NCI-H2171 treated with DMSO at 0.1 percent for 48 hours (cell line): ENCODE measurements around the gene ADAM15.

Experiments used
- DNase-seq: peaks from one replicate; lab custom pipeline; 2025; lab: John Stamatoyannopoulos, UW

ADAM15 gene

GRCh38 chr1:155073377-155074242 is 22.5 kb downstream of the ADAM15 start:
- no peak for DNase-seq

GRCh38 chr1:155075535-155075934 is 24.4 kb downstream of the ADAM15 start:
- DNase-seq = peak; percentile 13

- no peak for DNase-seq
Observed at GRCh38 chr1:155076371-155076770, 25.3 kb downstream of the ADAM15 start.

DNA sequence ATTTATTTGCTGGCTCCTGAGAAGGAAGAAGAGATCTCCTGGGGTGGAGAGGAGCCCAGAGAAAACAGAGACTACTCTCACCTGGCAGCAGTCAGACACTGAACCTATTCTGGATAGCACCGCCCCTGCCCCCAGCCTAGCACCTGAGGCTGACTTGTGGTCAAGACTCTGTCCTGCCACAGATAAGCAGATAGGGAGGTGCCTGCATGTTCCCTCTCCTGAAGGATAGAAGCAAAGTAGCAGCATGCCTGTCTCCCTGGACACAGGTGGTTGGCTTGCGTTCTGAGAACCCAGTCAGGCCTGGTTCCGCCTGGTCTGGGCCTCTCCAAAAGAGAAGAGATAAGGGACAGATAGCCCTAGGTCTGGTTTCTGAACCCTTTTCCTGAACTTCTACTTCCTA is 26.2 kb downstream of the ADAM15 start:
- DNase-seq = no peak

DNA sequence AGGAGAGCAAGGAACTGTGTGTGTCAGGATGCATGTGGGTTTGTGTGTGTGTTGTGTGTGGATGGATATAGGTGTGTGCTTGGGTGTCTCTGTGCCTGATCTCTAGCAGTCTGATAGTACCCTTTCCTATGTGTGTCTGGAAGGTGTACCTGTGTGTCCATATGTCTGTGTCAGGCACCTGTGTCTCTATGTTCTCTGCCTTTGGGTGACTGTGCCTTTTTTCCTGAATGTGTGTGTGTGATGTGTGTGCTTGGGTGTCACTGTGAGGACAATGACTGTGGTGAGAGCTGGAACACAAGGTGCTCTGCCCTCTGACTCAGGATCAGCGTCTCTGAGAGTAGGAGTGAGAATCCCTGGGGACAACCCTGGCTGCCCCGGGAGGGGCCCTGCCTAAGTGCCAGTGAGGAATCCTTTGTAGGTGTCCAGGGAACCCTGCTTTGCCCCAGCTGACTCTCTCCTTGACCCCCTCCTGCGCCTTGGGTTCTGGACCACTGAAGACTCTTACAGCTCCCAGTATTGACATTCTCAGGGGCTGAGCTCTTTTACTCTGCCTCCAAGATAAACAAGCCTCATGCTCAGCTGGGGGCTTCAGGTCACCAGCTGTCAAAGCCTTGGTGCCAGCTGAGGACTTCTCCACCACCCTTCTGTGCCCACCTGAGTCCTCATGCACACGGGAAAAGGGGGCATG is 26.8 kb downstream of the ADAM15 start:
- DNase-seq = peak; percentile 79

DNA sequence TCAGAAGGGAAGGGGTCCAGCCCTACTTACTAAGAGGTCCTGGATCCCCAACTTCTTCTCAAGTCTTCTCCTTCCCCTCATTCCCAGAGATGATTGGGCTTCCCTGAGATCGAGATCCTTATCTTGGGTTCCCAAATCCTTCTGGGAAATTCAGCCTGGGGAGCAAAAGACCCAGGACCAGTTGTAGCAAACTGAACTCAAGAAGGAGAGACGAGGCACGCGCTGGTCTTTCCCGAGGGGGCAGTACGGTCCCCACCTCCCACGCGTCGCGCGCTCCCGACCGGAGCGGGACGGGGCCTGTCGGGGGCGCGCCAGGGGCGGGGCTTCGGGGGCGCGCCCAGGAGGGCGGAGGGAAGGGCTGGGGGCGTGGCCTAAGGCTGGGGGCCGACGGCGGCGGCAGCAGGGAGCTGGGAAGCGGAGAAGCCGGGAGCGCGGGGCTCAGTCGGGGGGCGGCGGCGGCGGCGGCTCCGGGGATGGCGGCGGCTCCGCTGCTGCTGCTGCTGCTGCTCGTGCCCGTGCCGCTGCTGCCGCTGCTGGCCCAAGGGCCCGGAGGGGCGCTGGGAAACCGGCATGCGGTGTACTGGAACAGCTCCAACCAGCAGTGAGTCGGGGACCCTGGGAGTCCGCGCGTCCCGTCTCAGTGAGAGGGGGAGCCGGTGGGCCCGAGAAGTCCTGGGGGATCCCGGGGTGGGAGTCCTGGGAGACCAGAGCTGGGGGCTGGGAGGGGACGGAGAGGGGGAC is 27.5 kb downstream of the ADAM15 start, which contains the start of gene EFNA3:
Gene EFNA3, plus strand, starts transcription at position 369 of the 741 bp plus-strand sequence. Its CDS starts 105 bp downstream, at position 474.
- peak; percentile 79 for DNase-seq

GRCh38 chr1:155079210-155079486 is 28.0 kb downstream of the ADAM15 start:
- DNase-seq = no peak

GRCh38 chr1:155079487-155080311 is 28.6 kb downstream of the ADAM15 start:
- DNase-seq = peak; percentile 12

GRCh38 chr1:155080312-155081228 is 29.5 kb downstream of the ADAM15 start:
- DNase-seq = peak; percentile 86

GRCh38 chr1:155081472-155082300 is 30.6 kb downstream of the ADAM15 start:
- no peak for DNase-seq

DNA sequence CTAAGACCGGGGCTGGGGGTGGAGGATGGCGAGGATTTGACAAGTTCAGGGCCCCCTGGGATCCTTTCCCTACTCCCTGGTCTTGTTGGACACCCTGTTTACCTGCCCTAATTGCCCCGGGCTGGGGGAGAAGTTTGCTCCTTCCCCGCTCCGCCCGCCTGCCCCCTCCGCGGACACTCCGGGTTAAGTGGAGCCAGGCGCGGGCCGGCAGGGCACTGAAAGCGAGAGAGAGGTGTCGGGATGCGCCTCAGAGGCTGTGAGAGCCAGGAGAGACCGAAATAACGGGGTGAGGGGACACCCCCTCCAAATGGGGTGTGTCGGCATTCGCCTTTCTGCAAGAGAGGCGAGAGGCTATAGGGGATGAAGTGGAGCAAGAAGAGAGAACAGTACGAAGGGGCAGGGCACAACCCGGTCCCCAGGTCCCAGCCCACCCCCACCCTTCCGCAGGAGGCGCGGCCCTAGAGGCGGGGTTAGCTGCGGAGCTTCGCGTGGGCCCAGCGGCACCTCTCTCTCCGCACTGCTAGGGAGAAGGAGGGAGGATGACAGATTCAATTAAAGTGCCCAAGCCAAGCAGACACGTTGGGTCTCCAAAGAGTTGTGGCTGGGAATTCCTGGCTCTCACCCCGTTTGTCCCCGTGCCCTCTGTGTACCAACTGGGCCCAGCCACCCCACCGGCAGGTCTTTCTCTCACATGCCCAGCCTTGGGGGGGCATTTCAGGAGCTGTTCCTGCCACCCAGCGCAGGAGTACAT is 31.4 kb downstream of the ADAM15 start:
- no peak for DNase-seq

GRCh38 chr1:155083052-155083541 is 32.0 kb downstream of the ADAM15 start:
- DNase-seq = no peak

DNA sequence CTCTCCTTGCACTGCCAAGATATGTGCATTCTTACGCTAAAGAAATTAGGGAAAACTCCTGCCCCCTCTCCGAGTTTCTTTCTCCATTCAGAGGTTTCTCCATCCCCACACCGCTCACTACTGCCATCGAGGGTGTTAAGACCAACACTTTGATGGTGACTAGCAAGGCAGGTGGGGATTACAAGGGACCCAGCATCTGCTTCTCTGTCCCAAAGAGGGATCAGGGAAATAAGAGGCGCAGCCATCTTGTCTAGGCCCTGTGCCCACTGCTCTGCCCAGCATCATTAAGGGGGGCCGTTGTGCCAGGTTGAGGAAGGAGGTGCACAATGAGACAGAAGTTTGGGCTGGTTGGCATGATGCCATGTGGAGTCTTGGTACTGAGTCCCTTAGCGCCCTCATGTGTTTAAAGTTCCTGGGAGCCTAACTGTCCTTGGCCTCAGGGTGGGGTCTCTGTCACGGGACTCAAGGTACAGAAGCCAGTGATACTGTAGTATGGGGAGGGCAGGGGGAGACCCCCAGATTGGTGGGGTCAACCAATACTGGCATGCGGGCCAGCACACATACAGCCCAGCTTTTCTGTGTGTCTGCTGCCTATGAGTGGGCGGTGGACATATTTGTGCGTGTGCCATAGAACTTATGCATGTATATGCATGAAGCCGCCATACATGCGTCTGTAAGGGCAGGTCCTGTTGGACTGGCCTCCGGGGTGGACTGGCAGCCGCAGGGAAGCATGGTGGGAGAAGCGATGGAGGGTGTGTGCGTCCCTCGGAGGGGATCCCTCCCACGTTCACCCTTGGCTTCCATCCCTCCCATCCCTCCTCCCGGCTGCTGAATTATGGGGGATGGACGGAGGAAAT is 33.0 kb downstream of the ADAM15 start:
- DNase-seq = peak; percentile 40

GRCh38 chr1:155084722-155085503 is 33.8 kb downstream of the ADAM15 start:
- peak; percentile 97 for DNase-seq

DNA sequence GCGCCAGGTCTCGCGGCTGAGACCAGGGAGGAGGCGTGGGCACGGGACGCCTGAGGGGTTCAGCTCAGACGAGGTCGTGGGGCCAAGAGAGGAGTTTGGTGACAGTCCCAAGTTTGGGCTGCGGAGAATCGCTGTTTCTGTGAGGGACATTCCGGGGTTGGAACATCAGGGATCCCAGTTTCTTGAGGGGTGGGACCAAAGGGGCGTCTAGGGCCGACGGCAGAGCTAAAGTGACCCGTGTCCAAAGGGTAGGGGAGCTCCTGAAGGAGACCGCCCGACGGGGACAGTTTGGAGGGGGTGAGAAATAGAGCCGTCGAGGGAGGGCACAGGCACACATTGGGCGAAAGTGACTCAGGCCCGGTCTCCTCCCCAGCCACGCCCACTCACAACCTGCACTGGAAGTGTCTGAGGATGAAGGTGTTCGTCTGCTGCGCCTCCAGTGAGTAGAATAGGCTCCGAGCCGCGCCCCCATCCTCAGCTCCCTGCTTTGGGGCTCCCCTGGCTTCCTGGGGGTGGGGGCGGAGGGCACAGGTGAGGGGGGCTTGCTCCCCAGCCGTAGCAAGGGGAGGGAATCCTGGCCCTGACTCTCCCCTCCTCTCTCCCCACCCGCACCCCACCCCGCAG is 34.5 kb downstream of the ADAM15 start:
- peak; percentile 30 for DNase-seq

DNA sequence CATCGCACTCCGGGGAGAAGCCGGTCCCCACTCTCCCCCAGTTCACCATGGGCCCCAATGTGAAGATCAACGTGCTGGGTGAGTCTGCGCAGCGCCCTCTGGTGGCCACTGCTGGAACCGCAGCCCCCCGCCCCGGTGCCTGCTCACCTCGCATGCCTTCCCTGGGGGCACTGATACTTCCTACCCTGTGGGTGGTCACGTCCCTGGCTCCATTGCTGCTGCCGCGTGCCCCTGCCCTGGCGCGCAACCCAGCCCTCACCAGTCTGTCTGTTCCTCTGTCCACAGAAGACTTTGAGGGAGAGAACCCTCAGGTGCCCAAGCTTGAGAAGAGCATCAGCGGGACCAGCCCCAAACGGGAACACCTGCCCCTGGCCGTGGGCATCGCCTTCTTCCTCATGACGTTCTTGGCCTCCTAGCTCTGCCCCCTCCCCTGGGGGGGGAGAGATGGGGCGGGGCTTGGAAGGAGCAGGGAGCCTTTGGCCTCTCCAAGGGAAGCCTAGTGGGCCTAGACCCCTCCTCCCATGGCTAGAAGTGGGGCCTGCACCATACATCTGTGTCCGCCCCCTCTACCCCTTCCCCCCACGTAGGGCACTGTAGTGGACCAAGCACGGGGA is 35.1 kb downstream of the ADAM15 start:
- peak; percentile 42 for DNase-seq
